ENCODE measurements around the gene CASP4.

Gene CASP4

GRCh38 chr11:104893876-104894275 lies 74.5 kb downstream of the CASP4 start:
- no peak overlapping the region for H3K27ac ChIP-seq
- TF ChIP-seq Cebpa-rat (IDR thresholded peaks at IDR 0.05) = no peak
- H3K36me3 ChIP-seq = no peaks in the 10 kb centered on the region
- no peak overlapping the region for H3K4me2 ChIP-seq
- H3K9ac ChIP-seq = no peak overlapping the region
- H3K9me3 ChIP-seq (replicated peaks in 1 of 11) = no peaks in the 10 kb centered on the region
- no peaks in the 10 kb centered on the region for H3K27me3 ChIP-seq
- no peaks in the 10 kb centered on the region for H4K20me1 ChIP-seq
- peaks cover 0 to 19% (median 0%) of the 10 kb centered on the region in 10 experiments; a peak in 3 of 20 replicates for H3K4me1 ChIP-seq
- no peak overlapping the region for H3K4me3 ChIP-seq

Measured in BLaER1 treated with 17β-estradiol and CSF1 and Interleukin-3, amounts not matched to agents 10 nM and 100 nM (cell line).